ENCODE measurements around the gene SAA2.

SAA2 gene

GRCh38 chr11:18288911-18289310, 40.4 kb upstream of the SAA2 start:
- POLR2A ChIA-PET: no interaction called here
- no peaks in the 10 kb centered on the region for H3K9me3 ChIP-seq (ENCODE audit: control insufficient read depth, insufficient read depth, low read depth, low read length)
- peaks cover 7 to 88% of the 10 kb centered on the region in 2 experiments for H3K36me3 ChIP-seq (ENCODE audit: control insufficient read depth in 2 of 2, insufficient read depth in 1 of 2, low read length in 2 of 2)
- H3K27ac ChIP-seq (ENCODE audit: extremely low read depth, low read depth, low read length): no peak overlapping the region
- no peak overlapping the region for H3K4me3 ChIP-seq (ENCODE audit: low read depth, low read length)
- no peaks in the 10 kb centered on the region for H3K4me1 ChIP-seq (ENCODE audit: control insufficient read depth, insufficient read depth, low read length)
- CTCF ChIA-PET: no interaction called here
- TF ChIP-seq, protein P1, sequence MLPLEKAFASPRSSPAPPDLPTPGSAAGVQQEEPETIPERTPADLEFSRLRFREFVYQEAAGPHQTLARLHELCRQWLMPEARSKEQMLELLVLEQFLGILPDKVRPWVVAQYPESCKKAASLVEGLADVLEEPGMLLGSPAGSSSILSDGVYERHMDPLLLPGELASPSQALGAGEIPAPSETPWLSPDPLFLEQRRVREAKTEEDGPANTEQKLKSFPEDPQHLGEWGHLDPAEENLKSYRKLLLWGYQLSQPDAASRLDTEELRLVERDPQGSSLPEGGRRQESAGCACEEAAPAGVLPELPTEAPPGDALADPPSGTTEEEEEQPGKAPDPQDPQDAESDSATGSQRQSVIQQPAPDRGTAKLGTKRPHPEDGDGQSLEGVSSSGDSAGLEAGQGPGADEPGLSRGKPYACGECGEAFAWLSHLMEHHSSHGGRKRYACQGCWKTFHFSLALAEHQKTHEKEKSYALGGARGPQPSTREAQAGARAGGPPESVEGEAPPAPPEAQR (tag by site-specific recombination; IDR thresholded peaks at IDR 0.05): no peak
- TF ChIP-seq BCL11A (tag by site-specific recombination; IDR thresholded peaks at IDR 0.05; ENCODE audit: low read depth) (no peak), PATZ1 (tag by site-specific recombination; IDR thresholded peaks at IDR 0.05) (no peak), ZNF133 (tag by site-specific recombination; IDR thresholded peaks at IDR 0.05) (no peak), ZNF521 (tag by site-specific recombination; IDR thresholded peaks at IDR 0.05) (no peak), ZNF423 (tag by site-specific recombination; IDR thresholded peaks at IDR 0.05) (no peak), RBAK (tag by site-specific recombination; IDR thresholded peaks at IDR 0.05) (no peak), ZNF624 (tag by site-specific recombination; IDR thresholded peaks at IDR 0.05) (no peak), ZNF660 (tag by site-specific recombination; IDR thresholded peaks at IDR 0.05) (no peak), ZNF37A (tag by site-specific recombination; IDR thresholded peaks at IDR 0.05) (no peak), SP2 (tag by site-specific recombination; IDR thresholded peaks at IDR 0.05) (no peak), ZNF621 (tag by site-specific recombination; IDR thresholded peaks at IDR 0.05) (no peak), TSHZ1 (tag by site-specific recombination; IDR thresholded peaks at IDR 0.05; ENCODE audit: borderline replicate concordance) (no peak), FEZF1 (tag by site-specific recombination; IDR thresholded peaks at IDR 0.05) (no peak)

DNA sequence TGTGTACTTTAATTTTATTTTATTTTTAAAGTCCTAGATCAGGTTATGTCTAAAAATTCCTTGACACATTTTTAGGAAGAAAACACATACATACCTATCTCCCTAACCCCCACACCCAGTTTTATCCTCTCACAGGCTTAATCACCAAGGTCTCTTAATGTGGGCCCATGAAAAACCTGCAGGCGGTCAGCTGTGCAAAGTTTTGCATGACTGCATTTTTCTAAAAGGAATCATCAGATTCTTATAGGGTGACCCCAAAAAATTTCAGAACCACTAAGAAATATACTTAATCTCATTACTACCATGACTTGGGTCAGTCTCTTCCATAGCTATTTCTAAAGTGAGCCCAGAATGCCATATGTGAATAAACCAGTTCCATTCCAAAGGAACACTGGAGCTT, 37.4 kb upstream of the SAA2 start:
- Histone ChIP-seq H3K4me1 (ENCODE audit: control insufficient read depth, insufficient read depth, low read length) (no peaks in the 10 kb centered on the region), H3K4me3 (ENCODE audit: low read depth, low read length) (no peak overlapping the region), H3K36me3 (ENCODE audit: control insufficient read depth in 2 of 2, insufficient read depth in 1 of 2, low read length in 2 of 2) (peaks cover 7 to 87% of the 10 kb centered on the region in 2 experiments), H3K9me3 (ENCODE audit: control insufficient read depth, insufficient read depth, low read depth, low read length) (no peaks in the 10 kb centered on the region), H3K27ac (ENCODE audit: extremely low read depth, low read depth, low read length) (no peak overlapping the region)
- no peak for TF ChIP-seq ZNF391 (tag by site-specific recombination; IDR thresholded peaks at IDR 0.05; ENCODE audit: borderline replicate concordance, low read depth)
- POLR2A ChIA-PET: no interaction called here
- CTCF ChIA-PET: interaction anchor here (0.6 kb wide), 3 partner anchors 10 to 567 kb away, joined by 4 to 5 read pairs (median 5); no protein-coding TSS in a partner anchor

DNA sequence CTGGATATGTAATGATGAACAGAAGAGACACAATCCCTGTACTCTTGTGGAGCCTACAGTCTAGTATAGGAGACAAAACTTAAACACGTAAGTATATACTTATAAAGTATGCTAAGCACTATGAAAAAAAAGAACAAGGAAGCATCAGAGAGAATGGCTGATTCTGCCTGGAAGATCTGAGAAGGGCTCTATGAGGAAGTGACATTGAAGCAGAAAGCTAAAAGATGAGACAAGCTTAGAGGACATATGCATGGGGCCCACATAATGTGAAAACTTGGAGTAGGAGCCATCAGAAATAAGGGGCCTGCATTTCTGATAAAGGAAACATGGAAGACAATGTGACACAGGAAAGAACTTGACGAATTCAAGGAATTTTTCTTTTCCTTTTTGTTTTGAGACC, 34.2 kb upstream of the SAA2 start:
- Histone ChIP-seq H3K27ac (ENCODE audit: extremely low read depth, low read depth, low read length) (no peak overlapping the region), H3K9me3 (ENCODE audit: control insufficient read depth, insufficient read depth, low read depth, low read length) (no peaks in the 10 kb centered on the region), H3K4me1 (ENCODE audit: control insufficient read depth, insufficient read depth, low read length) (no peaks in the 10 kb centered on the region), H3K4me3 (ENCODE audit: low read depth, low read length) (no peak overlapping the region), H3K36me3 (ENCODE audit: control insufficient read depth in 2 of 2, insufficient read depth in 1 of 2, low read length in 2 of 2) (peaks cover 7 to 87% of the 10 kb centered on the region in 2 experiments)
- TF ChIP-seq ZNF114 (tag by site-specific recombination; IDR thresholded peaks at IDR 0.05) (no peak), ZNF501 (tag by site-specific recombination; IDR thresholded peaks at IDR 0.05) (no peak), ZNF747 (tag by site-specific recombination; IDR thresholded peaks at IDR 0.05) (no peak), ZNF76 (tag by site-specific recombination; IDR thresholded peaks at IDR 0.05; ENCODE audit: borderline replicate concordance, low read depth) (no peak), ZNF473 (tag by site-specific recombination; IDR thresholded peaks at IDR 0.05) (no peak), ZNF624 (tag by site-specific recombination; IDR thresholded peaks at IDR 0.05) (no peak)
- CTCF ChIA-PET: interaction anchor here (1.4 kb wide), 1 partner anchor 39 kb away, joined by 3 read pairs; no protein-coding TSS in a partner anchor
- POLR2A ChIA-PET: no interaction called here
